Measurements from ENCODE around the gene PLEKHM3. TPM values are rescaled to one million over a fixed set of nuclear protein-coding genes. Genes with fewer than 3 reads are reported as not detected.
"Not testable (repeated sequence)": the region's sequence is repeated elsewhere in the genome, so short reads cannot be mapped to it uniquely, and the experiment has no call there.

PLEKHM3 gene
- total and polyA plus RNA-seq, 2 donors (not counting 3 experiments of a cell fraction or from before 2014, with no cell fraction given) = 3.1 to 9.1 TPM

DNA sequence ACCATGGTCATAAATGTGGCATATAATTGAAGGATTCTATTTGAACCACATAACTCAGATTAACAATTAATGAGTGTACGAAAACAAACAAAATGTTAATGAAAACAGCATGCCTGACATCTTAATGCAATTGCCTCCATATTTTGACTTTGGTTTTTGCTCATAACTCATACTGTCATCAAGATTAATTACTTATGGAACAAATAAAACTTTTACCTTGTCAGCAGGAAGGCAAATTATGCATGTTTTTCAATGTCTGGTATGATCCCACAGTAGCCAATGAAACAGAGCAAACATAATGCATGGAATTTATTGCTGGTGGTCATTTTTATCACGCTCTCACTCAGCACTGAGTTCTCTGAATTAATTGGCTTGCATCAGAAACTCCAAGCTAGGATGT is 5.1 kb downstream of the PLEKHM3 start:
- H3K9me3 ChIP-seq (replicated peaks; ENCODE audit: control insufficient read depth, insufficient read depth, low read length) = no peaks in the 10 kb centered on the region
- no peaks in the 10 kb centered on the region for H3K36me3 ChIP-seq (ENCODE audit: control insufficient read depth in 2 of 2, extremely low read depth in 1 of 2, insufficient read depth in 2 of 2, low read length in 2 of 2)
- no TSS peak for BruUV-seq (replicated peaks)
- FAIRE-seq (peak; percentile 67), DNase-seq (ENCODE audit: low read depth, low spot score) (no peak)
- H3K9ac ChIP-seq (replicated peaks; ENCODE audit: extremely low read depth, insufficient read depth, low read length) = no peak overlapping the region
- H3K27ac ChIP-seq (ENCODE audit: insufficient read depth, low read depth, low read length) = no peak overlapping the region
- dilution Hi-C loops (cut with MboI; ENCODE audit: extremely low pct_ligation_motif_present, low sequenced_read_pairs) = no loop called here
- H3K27me3 ChIP-seq (ENCODE audit: control insufficient read depth in 2 of 2, insufficient read depth in 2 of 2, low read length in 2 of 2) = no peaks in the 10 kb centered on the region
- no peak overlapping the region for H3K4me3 ChIP-seq (replicated peaks in 1 of 3; ENCODE audit: insufficient read depth in 1 of 3, low read depth in 1 of 3, low read length in 3 of 3)
- H3K79me2 ChIP-seq (ENCODE audit: control insufficient read depth, insufficient read depth, low read length) = no peaks in the 10 kb centered on the region
- intact Hi-C loops (cut with micrococcal nuclease) = no loop called here
- POLR2A ChIA-PET = no interaction called here
- H4K20me1 ChIP-seq (replicated peaks; ENCODE audit: control insufficient read depth, extremely low read depth, insufficient read depth, low read length) = no peaks in the 10 kb centered on the region
- TF ChIP-seq JUN (IDR thresholded peaks at IDR 0.05; ENCODE audit: borderline replicate concordance, insufficient read depth, insufficient read length, low read depth) (no peak), FOS (IDR thresholded peaks at IDR 0.05; ENCODE audit: borderline replicate concordance, insufficient read depth, low read length) (no peak), GATA2 (IDR thresholded peaks at IDR 0.05; ENCODE audit: insufficient read depth, insufficient read length, low read depth, low read length) (no peak), MAX (IDR thresholded peaks at IDR 0.05; ENCODE audit: insufficient read depth, insufficient read length) (no peak), CTCF (IDR thresholded peaks at IDR 0.05; ENCODE audit: extremely low read depth in 1 of 2, insufficient read depth in 1 of 2, low read depth in 1 of 2, low read length in 2 of 2) (no peak), POLR2A (IDR thresholded peaks at IDR 0.05; ENCODE audit: low read depth, low read length) (no peak), POLR2AphosphoS5 (IDR thresholded peaks at IDR 0.05; ENCODE audit: insufficient read depth, low read depth, low read length) (no peak), EZH2 (IDR thresholded peaks at IDR 0.05; ENCODE audit: borderline replicate concordance, low read depth, low read length, severe bottlenecking) (no peak), MYC (IDR thresholded peaks at IDR 0.05; ENCODE audit: low read depth, low read length) (no peak)
- no peaks in the 10 kb centered on the region for H3K9me1 ChIP-seq (replicated peaks; ENCODE audit: control insufficient read depth, extremely low read depth, insufficient read depth, low read length)
- H3K4me2 ChIP-seq (ENCODE audit: insufficient read depth, low read length) = no peak overlapping the region
- no peak overlapping the region for H2AFZ ChIP-seq (ENCODE audit: low read depth, low read length)
- CTCF ChIA-PET = interaction anchor here (1.2 kb wide), 2 partner anchors 14 to 47 kb away, joined by 3 to 4 read pairs; no protein-coding TSS in a partner anchor
- peaks cover 9% of the 10 kb centered on the region for H3K4me1 ChIP-seq (ENCODE audit: control insufficient read depth, extremely low read depth, insufficient read depth, low read length)

DNA sequence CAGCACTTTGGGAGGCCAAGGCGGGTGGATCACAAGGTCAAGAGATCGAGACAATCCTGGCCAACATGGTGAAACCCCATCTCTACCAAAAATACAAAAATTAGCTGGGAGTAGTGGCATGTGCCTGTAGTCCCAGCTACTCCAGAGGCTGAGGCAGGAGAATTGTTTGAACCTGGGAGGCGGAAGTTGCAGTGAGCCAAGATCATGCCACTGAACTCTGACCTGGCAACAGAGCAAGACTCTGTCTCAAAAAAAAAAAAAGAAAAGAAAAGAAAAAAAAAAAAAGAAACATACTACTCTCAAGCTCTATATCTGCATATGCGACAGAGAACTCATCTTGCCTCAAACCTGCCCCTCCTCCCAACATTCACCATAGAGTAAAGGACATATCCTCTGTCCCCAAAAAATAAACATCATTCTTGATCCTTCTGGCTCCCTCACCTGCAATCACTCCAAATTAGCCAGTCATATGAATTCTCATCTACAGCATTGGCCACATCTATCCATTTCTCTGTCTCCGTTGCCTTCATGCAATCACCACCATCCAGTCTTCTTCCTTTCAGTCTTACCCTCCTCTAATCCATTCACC is 7.1 kb downstream of the PLEKHM3 start:
- H3K4me2 ChIP-seq (ENCODE audit: insufficient read depth, low read length); H3K4me3 ChIP-seq (replicated peaks in 1 of 3; ENCODE audit: insufficient read depth in 1 of 3, low read depth in 1 of 3, low read length in 3 of 3); H4K20me1 ChIP-seq (replicated peaks; ENCODE audit: control insufficient read depth, extremely low read depth, insufficient read depth, low read length); H3K9ac ChIP-seq (replicated peaks; ENCODE audit: extremely low read depth, insufficient read depth, low read length); H3K79me2 ChIP-seq (ENCODE audit: control insufficient read depth, insufficient read depth, low read length); FAIRE-seq; BruUV-seq (replicated peaks); DNase-seq (ENCODE audit: low read depth, low spot score); H3K36me3 ChIP-seq (ENCODE audit: control insufficient read depth in 2 of 2, extremely low read depth in 1 of 2, insufficient read depth in 2 of 2, low read length in 2 of 2); H3K9me3 ChIP-seq (replicated peaks; ENCODE audit: control insufficient read depth, insufficient read depth, low read length); dilution Hi-C loops (cut with MboI; ENCODE audit: extremely low pct_ligation_motif_present, low sequenced_read_pairs); H3K9me1 ChIP-seq (replicated peaks; ENCODE audit: control insufficient read depth, extremely low read depth, insufficient read depth, low read length); H3K27ac ChIP-seq (ENCODE audit: insufficient read depth, low read depth, low read length); CTCF ChIA-PET; POLR2A ChIA-PET; H3K27me3 ChIP-seq (ENCODE audit: control insufficient read depth in 2 of 2, insufficient read depth in 2 of 2, low read length in 2 of 2); H2AFZ ChIP-seq (ENCODE audit: low read depth, low read length); intact Hi-C loops (cut with micrococcal nuclease): not testable (repeated sequence)
- H3K4me1 ChIP-seq (ENCODE audit: control insufficient read depth, extremely low read depth, insufficient read depth, low read length) = peaks cover 11% of the 10 kb centered on the region
